H1 (cell line): ENCODE measurements around the gene CDH15. TPM values are rescaled to one million over a fixed set of nuclear protein-coding genes. Genes with fewer than 3 reads are reported as not detected.

Source experiments
- GTF2F1 ChIP-seq: IDR thresholded peaks from 2 replicates; pipeline ENCODE4 v1.6.1; 2012; ENCODE audit warnings: low read depth, low read length, improper control_type of control experiment, borderline replicate concordance
- HDAC6 ChIP-seq: IDR thresholded peaks from one replicate; pipeline ENCODE4 v1.7.1; 2012; ENCODE audit warnings: low read depth, mild to moderate bottlenecking, inconsistent platforms, low read length, moderate library complexity
- KDM4A ChIP-seq: IDR thresholded peaks from one replicate; pipeline ENCODE4 v1.7.1; 2012; ENCODE audit warnings: low read depth, mild to moderate bottlenecking, moderate library complexity, low read length, inconsistent platforms; ENCODE audit not compliant: severe bottlenecking
- SP2 ChIP-seq: IDR thresholded peaks from 2 replicates; pipeline ENCODE4 v1.6.1; 2012; ENCODE audit warnings: mild to moderate bottlenecking, low read length, inconsistent platforms
- TCF12 ChIP-seq: IDR thresholded peaks from 2 replicates; pipeline ENCODE4 v1.6.1; 2011; ENCODE audit warnings: low read depth, mild to moderate bottlenecking, low read length
- polyA plus RNA-seq, 7 experiments: library from polyadenylated mRNA; depleted of rRNA in 3 of 7; stranded (reverse) in 5 of 7; unstranded in 2 of 7; fragments of >200 nt in 5 of 7; fragments of 200-250 nt in 2 of 7; gene quantifications; 1 replicate in 5 of 7; 2 replicates in 1 of 7; 4 replicates in 1 of 7; pipeline versions ENCODE4 v1.2.1 to v1.2.3, GENCODE V29; 2011 to 2013; ENCODE audit warnings: missing spikeins in 2 of 7, mixed read lengths in 2 of 7
- total RNA-seq: library from RNA; stranded (reverse); fragmentation: NEBNext Ultra II Directional; extraction: Animal tissue kit (Norgen Biotek cat#: 25700); gene quantifications from 2 replicates; pipeline ENCODE4 v1.2.1, GENCODE V29; 2021
- TF ChIP-seq, protein P1 (sequence below), 3 experiments: IDR thresholded peaks; 1 replicate in 2 of 3; 2 replicates in 1 of 3; pipeline versions ENCODE4 v1.5.1 to v1.6.1; 2011; ENCODE audit warnings: low read length in 3 of 3, mild to moderate bottlenecking in 3 of 3, inconsistent platforms in 2 of 3, low read depth in 1 of 3, moderate library complexity in 1 of 3; ENCODE audit not compliant: insufficient read depth in 1 of 3; ENCODE audit errors: control extremely low read depth in 1 of 3
- TF ChIP-seq, protein P2 (sequence below): IDR thresholded peaks from 2 replicates; pipeline ENCODE4 v1.6.1; 2011; ENCODE audit warnings: low read depth, mild to moderate bottlenecking, low read length; ENCODE audit not compliant: insufficient read depth

The CDH15 gene
- total and polyA plus RNA-seq, 2 of the 8 experiments (the other 6 are each of a cell fraction or from before 2014, with no cell fraction given), result 0.50 to 0.82 TPM

DNA sequence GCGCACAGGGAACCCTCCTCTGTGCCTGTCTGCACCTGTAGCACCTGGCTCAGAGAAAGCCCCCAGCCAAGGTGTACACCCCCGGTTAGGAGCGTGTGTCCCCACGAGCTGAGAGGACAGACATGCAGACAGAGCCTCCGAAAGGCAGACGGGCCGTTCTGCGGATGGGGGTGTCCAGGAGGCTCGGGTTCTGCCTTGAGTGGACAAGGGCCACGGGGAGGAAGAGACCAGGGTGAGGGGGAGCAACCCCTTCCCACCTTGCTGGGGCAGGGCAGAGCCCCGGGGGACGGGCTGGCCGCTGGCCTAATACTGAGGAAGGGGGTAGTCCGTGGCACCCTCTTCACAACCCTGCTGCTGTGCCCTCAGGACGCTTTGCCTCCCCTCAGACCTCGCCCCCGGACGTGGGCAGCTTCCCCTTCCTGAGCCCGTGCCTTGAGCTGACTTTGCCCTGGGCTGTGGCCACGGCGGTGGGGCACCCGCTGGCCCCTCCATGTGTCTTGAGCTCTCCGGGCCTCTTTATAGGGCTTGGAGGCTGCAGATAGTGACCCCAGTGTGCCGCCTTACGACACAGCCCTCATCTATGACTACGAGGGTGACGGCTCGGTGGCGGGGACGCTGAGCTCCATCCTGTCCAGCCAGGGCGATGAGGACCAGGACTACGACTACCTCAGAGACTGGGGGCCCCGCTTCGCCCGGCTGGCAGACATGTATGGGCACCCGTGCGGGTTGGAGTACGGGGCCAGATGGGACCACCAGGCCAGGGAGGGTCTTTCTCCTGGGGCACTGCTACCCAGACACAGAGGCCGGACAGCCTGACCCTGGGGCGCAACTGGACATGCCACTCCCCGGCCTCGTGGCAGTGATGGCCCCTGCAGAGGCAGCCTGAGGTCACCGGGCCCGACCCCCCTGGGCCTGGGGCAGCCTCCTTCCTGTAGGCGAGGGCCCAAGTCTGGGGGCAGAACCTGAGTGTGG lies 23.1 kb downstream of the CDH15 start (continued):
- TF ChIP-seq, protein P1, sequence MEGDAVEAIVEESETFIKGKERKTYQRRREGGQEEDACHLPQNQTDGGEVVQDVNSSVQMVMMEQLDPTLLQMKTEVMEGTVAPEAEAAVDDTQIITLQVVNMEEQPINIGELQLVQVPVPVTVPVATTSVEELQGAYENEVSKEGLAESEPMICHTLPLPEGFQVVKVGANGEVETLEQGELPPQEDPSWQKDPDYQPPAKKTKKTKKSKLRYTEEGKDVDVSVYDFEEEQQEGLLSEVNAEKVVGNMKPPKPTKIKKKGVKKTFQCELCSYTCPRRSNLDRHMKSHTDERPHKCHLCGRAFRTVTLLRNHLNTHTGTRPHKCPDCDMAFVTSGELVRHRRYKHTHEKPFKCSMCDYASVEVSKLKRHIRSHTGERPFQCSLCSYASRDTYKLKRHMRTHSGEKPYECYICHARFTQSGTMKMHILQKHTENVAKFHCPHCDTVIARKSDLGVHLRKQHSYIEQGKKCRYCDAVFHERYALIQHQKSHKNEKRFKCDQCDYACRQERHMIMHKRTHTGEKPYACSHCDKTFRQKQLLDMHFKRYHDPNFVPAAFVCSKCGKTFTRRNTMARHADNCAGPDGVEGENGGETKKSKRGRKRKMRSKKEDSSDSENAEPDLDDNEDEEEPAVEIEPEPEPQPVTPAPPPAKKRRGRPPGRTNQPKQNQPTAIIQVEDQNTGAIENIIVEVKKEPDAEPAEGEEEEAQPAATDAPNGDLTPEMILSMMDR (IDR thresholded peaks at IDR 0.05; ENCODE audit: control extremely low read depth in 1 of 3, insufficient read depth in 1 of 3, low read depth in 1 of 3, low read length in 3 of 3), result no peak
- TF ChIP-seq GTF2F1 (no peak), KDM4A (no peak), SP2 (no peak), TCF12 (no peak), HDAC6 (no peak)
- TF ChIP-seq, protein P2, sequence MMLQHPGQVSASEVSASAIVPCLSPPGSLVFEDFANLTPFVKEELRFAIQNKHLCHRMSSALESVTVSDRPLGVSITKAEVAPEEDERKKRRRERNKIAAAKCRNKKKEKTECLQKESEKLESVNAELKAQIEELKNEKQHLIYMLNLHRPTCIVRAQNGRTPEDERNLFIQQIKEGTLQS, result no peak
